Thoracic aorta (tissue), 2 donors: ENCODE results near the gene SLC35F5. TPM values are rescaled to one million over a fixed set of nuclear protein-coding genes. Genes with fewer than 3 reads are reported as not detected.

Experiments
- ATAC-seq: fragments of 150-250 bp; one replicate; pipeline ENCODE4 v1.8.0; 2017; ENCODE audit warnings: low read depth; ENCODE audit not compliant: insufficient number of reproducible peaks, low FRiP score
- DNase-seq: peaks from one replicate; pipeline ENCODE4 v3.0.0-alpha.2; 2020; ENCODE audit warnings: low spot score
- H3K27ac ChIP-seq, 2 donors: fragments of 200-600 bp; sonication (generic); 1 replicate in 1 of 2; 2 replicates in 1 of 2; pipeline ENCODE4 v1.5.1; 2016; ENCODE audit warnings: mild to moderate bottlenecking in 2 of 2, moderate library complexity in 2 of 2
- H3K27me3 ChIP-seq: fragments of 200-600 bp; sonication (generic); replicated peaks from 2 replicates; pipeline ENCODE4 v1.6.0; 2016; ENCODE audit warnings: mild to moderate bottlenecking; ENCODE audit not compliant: insufficient read depth
- H3K36me3 ChIP-seq: fragments of 200-600 bp; sonication (generic); one replicate; pipeline ENCODE4 v1.5.1; 2016
- H3K4me1 ChIP-seq, 2 donors: fragments of 200-600 bp; sonication (generic); 1 replicate in 1 of 2; 2 replicates in 1 of 2; pipeline versions ENCODE4 v1.5.1 to v1.6.0; 2016; ENCODE audit warnings: low read depth in 2 of 2, mild to moderate bottlenecking in 1 of 2; ENCODE audit not compliant: control insufficient read depth in 1 of 2
- H3K4me3 ChIP-seq: fragments of 200-600 bp; sonication (generic); 2 replicates; pipeline ENCODE4 v1.5.1; 2016; ENCODE audit warnings: mild to moderate bottlenecking
- H3K9me3 ChIP-seq: fragments of 200-600 bp; sonication (generic); 2 replicates; pipeline ENCODE4 v1.5.1; 2016
- total RNA-seq, 2 donors: library from RNA; depleted of rRNA; stranded (reverse); fragments of >200 nt; gene quantifications; one replicate each; pipeline versions ENCODE4 v1.1.0 to v1.2.3, GENCODE V29; 2016
- TF ChIP-seq, protein P1 (sequence below): fragments of 200-600 bp; sonication (generic); IDR thresholded peaks from one replicate; pipeline ENCODE4 v1.5.1; 2019; ENCODE audit warnings: antibody characterized with exemption

Gene SLC35F5
- total RNA-seq, 2 donors from 2014 or later, result 86.2 to 90.2 TPM

DNA sequence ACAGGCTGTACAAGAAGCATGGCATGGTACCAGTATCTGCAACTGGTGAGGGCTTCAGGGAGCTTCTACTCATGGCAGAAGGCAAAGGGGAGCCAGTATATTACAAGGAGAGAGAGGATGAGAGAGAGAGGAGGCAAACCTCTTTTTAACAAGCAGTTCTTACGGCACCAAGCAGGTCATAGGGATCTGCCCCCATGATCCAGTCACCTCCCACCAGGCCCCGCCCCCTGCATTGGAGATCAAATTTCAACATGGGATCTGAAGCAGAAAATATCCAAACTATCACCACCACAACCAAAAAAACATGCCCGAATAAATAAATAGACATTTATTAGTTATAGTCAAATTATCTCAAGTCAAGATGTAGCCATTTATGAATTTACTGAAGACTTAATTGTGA lies 14.5 kb upstream of the SLC35F5 start:
- ATAC-seq, result no peak
- Histone ChIP-seq H3K4me1 (no peaks in the 10 kb centered on the region), H3K36me3 (no peaks in the 10 kb centered on the region), H3K9me3 (no peaks in the 10 kb centered on the region), H3K27me3 (no peaks in the 10 kb centered on the region), H3K27ac (no peak overlapping the region), H3K4me3 (no peak overlapping the region)
- TF ChIP-seq, protein P1, sequence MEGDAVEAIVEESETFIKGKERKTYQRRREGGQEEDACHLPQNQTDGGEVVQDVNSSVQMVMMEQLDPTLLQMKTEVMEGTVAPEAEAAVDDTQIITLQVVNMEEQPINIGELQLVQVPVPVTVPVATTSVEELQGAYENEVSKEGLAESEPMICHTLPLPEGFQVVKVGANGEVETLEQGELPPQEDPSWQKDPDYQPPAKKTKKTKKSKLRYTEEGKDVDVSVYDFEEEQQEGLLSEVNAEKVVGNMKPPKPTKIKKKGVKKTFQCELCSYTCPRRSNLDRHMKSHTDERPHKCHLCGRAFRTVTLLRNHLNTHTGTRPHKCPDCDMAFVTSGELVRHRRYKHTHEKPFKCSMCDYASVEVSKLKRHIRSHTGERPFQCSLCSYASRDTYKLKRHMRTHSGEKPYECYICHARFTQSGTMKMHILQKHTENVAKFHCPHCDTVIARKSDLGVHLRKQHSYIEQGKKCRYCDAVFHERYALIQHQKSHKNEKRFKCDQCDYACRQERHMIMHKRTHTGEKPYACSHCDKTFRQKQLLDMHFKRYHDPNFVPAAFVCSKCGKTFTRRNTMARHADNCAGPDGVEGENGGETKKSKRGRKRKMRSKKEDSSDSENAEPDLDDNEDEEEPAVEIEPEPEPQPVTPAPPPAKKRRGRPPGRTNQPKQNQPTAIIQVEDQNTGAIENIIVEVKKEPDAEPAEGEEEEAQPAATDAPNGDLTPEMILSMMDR, result no peak
- DNase-seq, result no peak

DNA sequence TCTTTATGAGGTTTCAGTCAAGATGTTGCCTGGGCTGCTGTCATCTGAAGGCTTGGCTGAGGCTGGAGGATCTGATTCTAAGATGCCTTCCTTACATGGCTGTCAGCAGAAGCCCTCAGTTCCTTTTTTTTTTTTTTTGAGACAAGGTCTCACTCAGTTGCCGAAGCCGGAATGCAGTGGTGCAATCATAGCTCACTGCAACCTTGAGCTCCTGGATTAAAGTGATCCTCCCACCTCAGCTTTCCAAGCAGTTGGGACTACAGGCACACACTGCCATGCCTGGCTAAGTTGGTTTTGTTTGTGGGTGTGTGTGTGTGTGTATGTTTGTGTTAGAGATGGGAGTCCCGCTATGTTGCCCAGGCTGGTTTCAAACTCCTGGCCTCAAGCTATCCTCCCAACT lies 13.1 kb upstream of the SLC35F5 start:
- no peak for ATAC-seq

DNA sequence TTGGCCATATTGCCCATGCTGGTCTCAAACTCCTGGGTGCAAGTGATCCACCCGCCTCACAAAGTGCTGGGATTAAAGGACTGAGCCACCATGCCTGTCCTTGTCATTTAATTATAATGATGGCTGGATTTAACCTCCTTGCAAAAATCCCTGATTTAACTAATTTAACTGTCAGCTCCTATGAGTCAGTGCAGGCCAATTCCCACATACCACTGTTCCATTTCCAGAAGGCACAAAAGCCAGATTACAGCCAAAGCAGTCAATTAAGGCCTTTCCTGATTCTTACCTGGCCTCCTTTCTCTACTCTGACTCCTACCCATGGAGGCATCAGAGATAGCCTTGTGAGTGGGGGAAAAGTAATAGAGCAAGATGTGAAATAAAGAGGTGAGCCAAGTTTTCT lies 12.3 kb upstream of the SLC35F5 start:
- no peaks in the 10 kb centered on the region for H3K36me3 ChIP-seq
- H3K9me3 ChIP-seq, result no peaks in the 10 kb centered on the region
- no peak overlapping the region for H3K27ac ChIP-seq
- no peaks in the 10 kb centered on the region for H3K27me3 ChIP-seq
- H3K4me3 ChIP-seq, result no peak overlapping the region
- ATAC-seq (no peak), DNase-seq (no peak)
- TF ChIP-seq, protein P1, result no peak
- no peaks in the 10 kb centered on the region for H3K4me1 ChIP-seq

More for the DNA sequence above, 13.1 kb upstream of the SLC35F5 start:
- Histone ChIP-seq H3K4me3 (no peak overlapping the region), H3K9me3 (no peaks in the 10 kb centered on the region), H3K27me3 (no peaks in the 10 kb centered on the region), H3K27ac (no peak overlapping the region), H3K4me1 (no peaks in the 10 kb centered on the region), H3K36me3 (no peaks in the 10 kb centered on the region)
- no peak for DNase-seq
- TF ChIP-seq, protein P1, result no peak

DNA sequence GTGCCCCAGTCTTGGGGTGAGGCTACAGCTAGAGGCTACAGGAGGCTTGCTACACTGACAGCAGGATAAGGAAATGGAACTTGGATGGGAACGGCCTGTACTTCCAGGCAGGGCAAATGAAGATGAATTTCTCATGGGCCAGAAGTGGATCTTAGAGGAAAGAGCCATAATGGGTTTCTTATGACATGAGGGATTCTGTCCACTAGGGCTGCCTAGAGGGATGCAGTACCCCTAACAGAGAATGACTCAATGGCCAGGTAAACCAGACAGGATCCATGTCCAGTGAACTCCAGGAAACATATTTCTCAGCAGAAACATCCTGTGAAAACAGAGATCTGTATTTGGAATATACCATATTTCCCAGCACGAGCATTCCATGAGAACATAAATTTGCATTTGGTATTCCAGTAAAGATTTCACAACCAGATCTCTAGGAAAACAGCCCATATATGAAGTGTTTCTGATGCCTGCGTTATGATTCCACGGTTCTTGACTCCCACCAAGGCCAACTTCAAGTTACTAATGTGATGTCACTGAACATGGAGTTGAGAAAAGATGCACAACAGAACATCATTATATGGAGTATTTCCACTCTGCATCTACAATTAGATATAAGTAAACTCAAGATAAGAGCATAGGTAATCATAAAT lies 11.5 kb upstream of the SLC35F5 start:
- Histone ChIP-seq H3K27me3 (no peaks in the 10 kb centered on the region), H3K4me3 (no peak overlapping the region), H3K4me1 (no peaks in the 10 kb centered on the region), H3K9me3 (no peaks in the 10 kb centered on the region), H3K36me3 (no peaks in the 10 kb centered on the region), H3K27ac (no peak overlapping the region)
- TF ChIP-seq, protein P1, result no peak
- no peak for DNase-seq
- ATAC-seq, result no peak

DNA sequence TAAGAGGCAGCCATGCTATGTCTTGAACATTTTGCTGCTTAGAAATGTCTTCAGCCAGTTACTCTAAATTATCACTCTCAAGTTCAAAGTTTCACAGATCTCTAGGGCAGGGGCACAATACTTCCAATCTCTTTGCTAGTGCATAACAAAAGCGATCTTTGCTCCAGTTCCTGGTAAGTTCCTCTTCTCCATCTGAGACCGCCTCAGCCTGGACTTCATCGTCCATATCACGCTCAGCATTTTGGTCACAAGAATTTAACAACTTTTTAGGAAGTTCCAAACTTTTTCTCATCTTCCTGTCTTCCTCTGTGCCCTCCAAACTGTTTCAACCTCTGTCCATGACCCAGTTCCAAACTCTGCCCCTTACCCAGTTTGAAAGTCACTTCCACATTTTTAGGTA lies 8.8 kb upstream of the SLC35F5 start:
- Histone ChIP-seq H3K27me3 (no peaks in the 10 kb centered on the region), H3K4me3 (no peak overlapping the region), H3K4me1 (no peaks in the 10 kb centered on the region), H3K27ac (no peak overlapping the region), H3K9me3 (no peaks in the 10 kb centered on the region), H3K36me3 (no peaks in the 10 kb centered on the region)
- TF ChIP-seq, protein P1, result no peak
- ATAC-seq (no peak), DNase-seq (no peak)
